GM23338 (cell line): ENCODE results near the gene MLLT10.

ENCODE experiments used
- CTCF ChIP-seq, 2 experiments: fragments of 200-600 bp in 1 of 2; sonication (generic) in 1 of 2; conservative IDR thresholded peaks; 2 replicates each; pipeline versions ENCODE4 v1.5.1 to v1.6.1; 2016 to 2017; ENCODE audit warnings: antibody characterized with exemption in 2 of 2, low read depth in 2 of 2, mild to moderate bottlenecking in 2 of 2, moderate library complexity in 1 of 2
- ETS1 ChIP-seq: IDR thresholded peaks from 2 replicates; pipeline ENCODE4 v1.6.1; 2016; ENCODE audit warnings: antibody characterized with exemption
- EZH2 ChIP-seq: fragments of 200-600 bp; sonication (generic); IDR thresholded peaks from one replicate; pipeline ENCODE4 v1.8.0; 2017; ENCODE audit warnings: antibody characterized with exemption, mild to moderate bottlenecking, low read depth; ENCODE audit not compliant: unreplicated experiment
- JUNB ChIP-seq: IDR thresholded peaks from one replicate; pipeline ENCODE4 v1.6.1; 2016; ENCODE audit warnings: antibody characterized with exemption; ENCODE audit not compliant: unreplicated experiment
- POLR2AphosphoS5 ChIP-seq: IDR thresholded peaks from 2 replicates; pipeline ENCODE4 v1.6.1; 2016; ENCODE audit warnings: antibody characterized with exemption, low read depth
- REST ChIP-seq: IDR thresholded peaks from one replicate; pipeline ENCODE4 v1.6.1; 2018; ENCODE audit warnings: antibody characterized with exemption; ENCODE audit not compliant: unreplicated experiment

- TF ChIP-seq CTCF (conservative IDR thresholded peaks at IDR 0.05; ENCODE audit: low read depth in 2 of 2) (no peak), EZH2 (no peak), REST (no peak), POLR2AphosphoS5 (no peak), ETS1 (no peak), JUNB (no peak)
Measured at GRCh38 chr10:21661087-21661486, 127.1 kb downstream of the MLLT10 start.
